Measurements from ENCODE around the gene WWOX. TPM values are rescaled to one million over a fixed set of nuclear protein-coding genes. Genes with fewer than 3 reads are reported as not detected.

WWOX gene
- total RNA-seq, 1 donor from 2014 or later, result 17.8 TPM

- no peaks in the 10 kb centered on the region for H3K9me3 Mint-ChIP-seq
- H3K27me3 Mint-ChIP-seq (ENCODE audit: insufficient read depth), result no peaks in the 10 kb centered on the region
- no peak overlapping the region for H3K4me3 Mint-ChIP-seq
- H3K36me3 Mint-ChIP-seq (ENCODE audit: low read depth), result no peaks in the 10 kb centered on the region
- intact Hi-C loops (cut with micrococcal nuclease), result no loop called here
- DNase-seq (ENCODE audit: low spot score), result no peak
- no peaks in the 10 kb centered on the region for H3K4me1 Mint-ChIP-seq (ENCODE audit: low read depth)
- no peak overlapping the region for H3K27ac Mint-ChIP-seq
Observed at GRCh38 chr16:78479723-78480122, 380.3 kb downstream of the WWOX start.

- intact Hi-C loops (cut with micrococcal nuclease), result no loop called here
- Mint-ChIP-seq H3K4me3 (no peak overlapping the region), H3K27me3 (ENCODE audit: insufficient read depth) (no peaks in the 10 kb centered on the region), H3K4me1 (ENCODE audit: low read depth) (no peaks in the 10 kb centered on the region), H3K36me3 (ENCODE audit: low read depth) (no peaks in the 10 kb centered on the region), H3K27ac (no peak overlapping the region), H3K9me3 (no peaks in the 10 kb centered on the region)
- DNase-seq (ENCODE audit: low spot score), result no peak
Observed at GRCh38 chr16:78480588-78480987, 381.1 kb downstream of the WWOX start.

- H3K27ac Mint-ChIP-seq, result no peak overlapping the region
- H3K4me1 Mint-ChIP-seq (ENCODE audit: low read depth), result no peaks in the 10 kb centered on the region
- H3K9me3 Mint-ChIP-seq, result no peaks in the 10 kb centered on the region
- no peaks in the 10 kb centered on the region for H3K36me3 Mint-ChIP-seq (ENCODE audit: low read depth)
- intact Hi-C loops (cut with micrococcal nuclease), result no loop called here
- no peak overlapping the region for H3K4me3 Mint-ChIP-seq
- H3K27me3 Mint-ChIP-seq (ENCODE audit: insufficient read depth), result no peaks in the 10 kb centered on the region
- DNase-seq (ENCODE audit: low spot score), result no peak
Observed at GRCh38 chr16:78483124-78483992, 383.9 kb downstream of the WWOX start.

DNA sequence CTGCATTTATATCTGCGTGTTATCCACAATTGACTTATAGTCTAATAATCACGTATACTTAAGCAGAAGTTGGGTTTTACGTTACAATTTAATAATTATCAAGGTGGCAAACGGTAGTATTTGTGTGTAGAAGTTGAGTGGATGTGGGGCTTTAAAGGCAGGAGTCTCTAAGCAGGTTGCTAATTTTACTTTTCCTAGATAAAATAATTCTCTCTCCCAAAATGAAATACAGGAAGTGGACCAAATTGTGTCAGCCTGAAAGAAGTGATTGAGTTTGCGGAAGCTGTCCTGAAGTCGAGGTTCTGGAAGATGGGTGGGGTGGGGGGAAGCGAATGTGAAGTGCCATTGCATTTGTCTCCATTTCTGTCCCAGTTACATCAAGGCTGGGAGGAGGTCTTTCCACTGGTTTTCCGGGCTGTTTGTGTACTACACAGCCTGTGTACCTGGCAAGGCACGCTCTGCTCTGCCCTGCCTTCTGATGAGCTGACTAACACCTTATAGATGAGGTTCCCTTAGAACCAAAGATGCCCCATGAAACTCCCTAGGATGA lies 385.1 kb downstream of the WWOX start:
- intact Hi-C loops (cut with micrococcal nuclease), result no loop called here
- Mint-ChIP-seq H3K4me1 (ENCODE audit: low read depth) (no peaks in the 10 kb centered on the region), H3K27ac (no peak overlapping the region), H3K36me3 (ENCODE audit: low read depth) (no peaks in the 10 kb centered on the region), H3K27me3 (ENCODE audit: insufficient read depth) (no peaks in the 10 kb centered on the region), H3K9me3 (no peaks in the 10 kb centered on the region), H3K4me3 (no peak overlapping the region)
- no peak for DNase-seq (ENCODE audit: low spot score)

DNA sequence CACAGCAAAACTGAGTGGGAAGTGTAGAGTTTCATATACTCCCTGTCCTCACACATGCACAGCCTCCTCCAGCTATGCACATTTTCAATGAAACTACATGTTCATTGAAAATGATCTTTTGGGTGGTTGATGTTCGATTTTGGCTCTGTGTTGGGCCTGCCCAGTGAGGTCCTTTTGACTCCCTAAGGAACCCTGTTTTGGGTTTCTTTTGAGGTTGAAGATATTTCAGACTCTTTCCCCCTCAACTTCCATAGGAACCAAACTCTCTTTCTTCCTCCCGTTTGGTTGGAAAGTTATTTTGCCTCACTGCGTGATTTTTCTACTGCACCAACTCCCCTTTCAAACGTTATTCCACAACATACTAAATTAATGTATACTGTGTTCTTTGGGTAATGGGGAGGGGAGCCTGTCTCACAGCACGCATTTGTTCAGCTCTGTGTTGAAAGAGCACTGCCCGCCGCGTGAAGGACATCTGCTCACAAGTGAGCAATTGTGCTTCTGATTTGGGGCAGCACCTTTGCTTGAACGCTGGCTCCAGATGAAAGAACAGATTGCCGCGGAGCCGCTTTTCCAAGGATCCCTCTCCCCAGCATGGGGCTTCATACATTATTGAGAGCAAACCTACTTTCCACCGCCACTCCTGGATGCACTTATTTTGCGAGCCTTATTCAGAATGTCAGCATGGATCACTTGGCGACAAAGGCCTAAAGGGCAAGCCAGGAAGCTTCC lies 385.9 kb downstream of the WWOX start:
- no peak overlapping the region for H3K4me3 Mint-ChIP-seq
- no peak for DNase-seq (ENCODE audit: low spot score)
- H3K4me1 Mint-ChIP-seq (ENCODE audit: low read depth), result no peaks in the 10 kb centered on the region
- H3K36me3 Mint-ChIP-seq (ENCODE audit: low read depth), result no peaks in the 10 kb centered on the region
- no peaks in the 10 kb centered on the region for H3K9me3 Mint-ChIP-seq
- H3K27me3 Mint-ChIP-seq (ENCODE audit: insufficient read depth), result no peaks in the 10 kb centered on the region
- H3K27ac Mint-ChIP-seq, result no peak overlapping the region
- intact Hi-C loops (cut with micrococcal nuclease), result no loop called here

- Mint-ChIP-seq H3K27ac (no peak overlapping the region), H3K4me1 (ENCODE audit: low read depth) (no peaks in the 10 kb centered on the region), H3K27me3 (ENCODE audit: insufficient read depth) (no peaks in the 10 kb centered on the region), H3K9me3 (no peaks in the 10 kb centered on the region), H3K36me3 (ENCODE audit: low read depth) (no peaks in the 10 kb centered on the region), H3K4me3 (no peak overlapping the region)
- no peak for DNase-seq (ENCODE audit: low spot score)
- intact Hi-C loops (cut with micrococcal nuclease), result no loop called here
Observed at GRCh38 chr16:78485917-78486257, 386.4 kb downstream of the WWOX start.

DNA sequence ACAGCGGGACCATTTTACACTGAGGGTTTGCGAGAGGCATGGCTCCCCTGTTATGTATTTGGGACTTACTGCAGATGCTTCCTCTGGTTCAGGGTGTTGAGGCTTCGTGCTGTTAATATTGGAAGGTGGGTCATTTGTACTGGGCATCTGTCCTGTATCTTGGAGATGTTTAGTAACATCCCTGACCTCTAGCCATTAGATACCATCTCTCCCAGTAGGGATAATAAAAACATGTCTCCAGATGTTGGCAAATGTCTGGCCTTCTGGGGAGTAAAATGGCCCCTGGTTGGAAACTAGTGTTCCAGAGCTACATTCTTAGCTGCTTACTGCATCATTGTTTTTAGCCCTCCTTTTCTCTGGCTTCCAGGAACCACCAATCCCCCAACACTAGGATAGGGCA lies 388.0 kb downstream of the WWOX start:
- no peaks in the 10 kb centered on the region for H3K9me3 Mint-ChIP-seq
- no peaks in the 10 kb centered on the region for H3K27me3 Mint-ChIP-seq (ENCODE audit: insufficient read depth)
- no peak overlapping the region for H3K27ac Mint-ChIP-seq
- intact Hi-C loops (cut with micrococcal nuclease), result no loop called here
- no peak for DNase-seq (ENCODE audit: low spot score)
- H3K4me1 Mint-ChIP-seq (ENCODE audit: low read depth), result no peaks in the 10 kb centered on the region
- H3K4me3 Mint-ChIP-seq, result no peak overlapping the region
- H3K36me3 Mint-ChIP-seq (ENCODE audit: low read depth), result no peaks in the 10 kb centered on the region

DNA sequence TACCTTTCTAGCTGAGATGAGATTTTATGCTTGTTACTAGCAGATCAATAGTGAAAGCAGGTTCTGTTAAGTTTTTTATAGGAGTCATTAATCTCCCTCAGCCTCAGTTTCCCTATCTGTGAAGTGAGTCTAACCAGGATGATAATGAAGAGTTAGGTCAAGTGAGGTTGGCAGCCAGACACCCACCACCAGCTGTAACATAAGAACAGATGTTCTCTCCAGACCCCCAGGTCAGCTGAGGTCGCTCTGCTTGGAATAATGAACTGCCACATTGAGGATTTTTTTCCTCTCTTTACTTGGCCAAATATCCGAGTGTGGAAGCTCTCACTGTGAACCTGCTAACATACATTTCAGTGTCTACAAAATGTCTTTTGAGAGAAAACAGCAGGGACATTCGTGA lies 389.6 kb downstream of the WWOX start:
- DNase-seq (ENCODE audit: low spot score), result no peak
- no peak overlapping the region for H3K4me3 Mint-ChIP-seq
- no peak overlapping the region for H3K27ac Mint-ChIP-seq
- H3K27me3 Mint-ChIP-seq (ENCODE audit: insufficient read depth), result no peaks in the 10 kb centered on the region
- no peaks in the 10 kb centered on the region for H3K9me3 Mint-ChIP-seq
- no peaks in the 10 kb centered on the region for H3K4me1 Mint-ChIP-seq (ENCODE audit: low read depth)
- intact Hi-C loops (cut with micrococcal nuclease), result no loop called here
- H3K36me3 Mint-ChIP-seq (ENCODE audit: low read depth), result no peaks in the 10 kb centered on the region

GRCh38 chr16:78489631-78490030 lies 390.2 kb downstream of the WWOX start:
- intact Hi-C loops (cut with micrococcal nuclease), result no loop called here
- H3K4me1 Mint-ChIP-seq (ENCODE audit: low read depth), result no peaks in the 10 kb centered on the region
- no peak for DNase-seq (ENCODE audit: low spot score)
- H3K9me3 Mint-ChIP-seq, result no peaks in the 10 kb centered on the region
- H3K27me3 Mint-ChIP-seq (ENCODE audit: insufficient read depth), result no peaks in the 10 kb centered on the region
- H3K27ac Mint-ChIP-seq, result no peak overlapping the region
- H3K36me3 Mint-ChIP-seq (ENCODE audit: low read depth), result no peaks in the 10 kb centered on the region
- H3K4me3 Mint-ChIP-seq, result no peak overlapping the region

DNA sequence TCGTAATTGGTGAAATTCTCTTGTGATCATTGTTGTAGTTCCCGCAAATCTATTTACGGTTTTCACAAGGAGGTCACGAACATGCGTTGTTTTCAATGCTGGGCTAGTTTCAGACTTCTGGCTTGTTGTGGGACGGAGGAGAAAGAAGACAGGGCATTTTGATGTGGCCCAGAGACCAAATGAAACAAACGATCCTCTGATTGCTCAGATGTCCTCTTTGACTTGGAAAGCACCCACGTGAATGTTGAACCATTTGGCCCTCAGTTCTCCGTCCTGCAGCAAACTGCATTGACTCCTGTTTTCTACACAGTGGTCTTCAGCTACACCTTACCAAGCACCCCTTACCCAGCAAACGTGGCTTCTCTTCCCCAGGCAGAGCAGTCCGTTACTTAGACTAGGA lies 391.0 kb downstream of the WWOX start:
- no peak overlapping the region for H3K27ac Mint-ChIP-seq
- DNase-seq (ENCODE audit: low spot score), result no peak
- no peaks in the 10 kb centered on the region for H3K27me3 Mint-ChIP-seq (ENCODE audit: insufficient read depth)
- intact Hi-C loops (cut with micrococcal nuclease), result no loop called here
- H3K36me3 Mint-ChIP-seq (ENCODE audit: low read depth), result no peaks in the 10 kb centered on the region
- no peak overlapping the region for H3K4me3 Mint-ChIP-seq
- no peaks in the 10 kb centered on the region for H3K9me3 Mint-ChIP-seq
- H3K4me1 Mint-ChIP-seq (ENCODE audit: low read depth), result no peaks in the 10 kb centered on the region

DNA sequence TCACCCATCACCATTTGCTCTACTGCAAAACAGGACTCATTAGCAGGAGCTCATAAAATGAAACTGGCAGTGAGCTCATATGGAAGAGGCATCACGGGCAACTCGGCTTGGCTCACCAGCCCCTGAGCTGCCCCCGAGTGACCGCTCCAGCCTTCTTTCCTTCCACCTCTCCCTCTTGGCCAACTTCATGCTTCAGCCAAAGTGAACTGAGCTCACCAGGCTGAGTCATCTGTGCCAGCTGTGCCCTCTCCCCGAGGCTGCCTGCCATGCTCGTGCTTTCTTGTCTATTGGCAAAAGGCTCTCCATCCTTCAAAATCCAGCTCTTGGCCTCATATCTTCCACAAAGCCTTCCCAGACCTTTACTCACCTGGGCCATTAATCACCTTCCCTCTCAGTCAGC lies 391.4 kb downstream of the WWOX start:
- Mint-ChIP-seq H3K4me3 (no peak overlapping the region), H3K36me3 (ENCODE audit: low read depth) (no peaks in the 10 kb centered on the region), H3K9me3 (no peaks in the 10 kb centered on the region), H3K4me1 (ENCODE audit: low read depth) (no peaks in the 10 kb centered on the region), H3K27ac (no peak overlapping the region), H3K27me3 (ENCODE audit: insufficient read depth) (no peaks in the 10 kb centered on the region)
- intact Hi-C loops (cut with micrococcal nuclease), result no loop called here
- no peak for DNase-seq (ENCODE audit: low spot score)

DNA sequence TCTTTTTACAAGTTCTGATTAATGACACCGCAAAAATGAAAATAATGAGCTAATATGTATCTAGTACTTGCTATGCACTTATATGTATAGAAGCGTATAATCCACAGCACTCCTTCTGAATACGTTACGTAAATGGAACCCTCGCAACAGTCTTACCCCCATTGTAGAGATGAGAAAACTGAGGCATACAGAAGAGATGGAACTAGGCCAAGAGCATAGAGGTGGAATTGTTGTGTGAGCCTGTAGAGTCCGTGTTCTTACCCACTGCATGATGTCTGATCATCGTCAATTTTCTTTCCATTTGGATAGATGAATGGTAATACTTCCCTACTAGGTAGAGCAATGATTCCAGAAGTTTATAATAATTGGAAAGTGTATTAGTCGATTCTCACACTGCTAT lies 394.1 kb downstream of the WWOX start:
- Mint-ChIP-seq H3K4me1 (ENCODE audit: low read depth) (no peaks in the 10 kb centered on the region), H3K9me3 (no peaks in the 10 kb centered on the region), H3K27ac (no peak overlapping the region), H3K27me3 (ENCODE audit: insufficient read depth) (no peaks in the 10 kb centered on the region), H3K4me3 (no peak overlapping the region), H3K36me3 (ENCODE audit: low read depth) (no peaks in the 10 kb centered on the region)
- intact Hi-C loops (cut with micrococcal nuclease), result no loop called here
- no peak for DNase-seq (ENCODE audit: low spot score)

- Mint-ChIP-seq H3K4me3 (no peak overlapping the region), H3K27me3 (ENCODE audit: insufficient read depth) (no peaks in the 10 kb centered on the region), H3K36me3 (ENCODE audit: low read depth) (no peaks in the 10 kb centered on the region), H3K9me3 (no peaks in the 10 kb centered on the region), H3K4me1 (ENCODE audit: low read depth) (no peaks in the 10 kb centered on the region), H3K27ac (no peak overlapping the region)
- intact Hi-C loops (cut with micrococcal nuclease), result no loop called here
- DNase-seq (ENCODE audit: low spot score), result no peak
Observed at GRCh38 chr16:78494105-78494504, 394.7 kb downstream of the WWOX start.

Measured in activated T-helper 1 cell treated with anti-CD3 and anti-CD28 coated beads, Interleukin-12 subunit alpha, Interleukin-12 subunit beta, Interleukin-2, Interleukin-4 antibody, amounts not matched to agents 30 ng/mL and 10 ng/mL and 1 ng/mL, durations not matched to agents 14 hours and 24 hours and 36 hours (primary cell).